HS-27A (cell line): Measurements from ENCODE around the gene NEMP2.

Source experiments
- DNase-seq: peaks from one replicate; pipeline ENCODE4 v3.0.0-alpha.2; 2012; ENCODE audit warnings: low read depth, missing footprints

The NEMP2 gene, protein sequence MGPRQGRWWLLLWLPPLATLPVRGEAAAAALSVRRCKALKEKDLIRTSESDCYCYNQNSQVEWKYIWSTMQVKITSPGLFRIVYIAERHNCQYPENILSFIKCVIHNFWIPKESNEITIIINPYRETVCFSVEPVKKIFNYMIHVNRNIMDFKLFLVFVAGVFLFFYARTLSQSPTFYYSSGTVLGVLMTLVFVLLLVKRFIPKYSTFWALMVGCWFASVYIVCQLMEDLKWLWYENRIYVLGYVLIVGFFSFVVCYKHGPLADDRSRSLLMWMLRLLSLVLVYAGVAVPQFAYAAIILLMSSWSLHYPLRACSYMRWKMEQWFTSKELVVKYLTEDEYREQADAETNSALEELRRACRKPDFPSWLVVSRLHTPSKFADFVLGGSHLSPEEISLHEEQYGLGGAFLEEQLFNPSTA

DNA sequence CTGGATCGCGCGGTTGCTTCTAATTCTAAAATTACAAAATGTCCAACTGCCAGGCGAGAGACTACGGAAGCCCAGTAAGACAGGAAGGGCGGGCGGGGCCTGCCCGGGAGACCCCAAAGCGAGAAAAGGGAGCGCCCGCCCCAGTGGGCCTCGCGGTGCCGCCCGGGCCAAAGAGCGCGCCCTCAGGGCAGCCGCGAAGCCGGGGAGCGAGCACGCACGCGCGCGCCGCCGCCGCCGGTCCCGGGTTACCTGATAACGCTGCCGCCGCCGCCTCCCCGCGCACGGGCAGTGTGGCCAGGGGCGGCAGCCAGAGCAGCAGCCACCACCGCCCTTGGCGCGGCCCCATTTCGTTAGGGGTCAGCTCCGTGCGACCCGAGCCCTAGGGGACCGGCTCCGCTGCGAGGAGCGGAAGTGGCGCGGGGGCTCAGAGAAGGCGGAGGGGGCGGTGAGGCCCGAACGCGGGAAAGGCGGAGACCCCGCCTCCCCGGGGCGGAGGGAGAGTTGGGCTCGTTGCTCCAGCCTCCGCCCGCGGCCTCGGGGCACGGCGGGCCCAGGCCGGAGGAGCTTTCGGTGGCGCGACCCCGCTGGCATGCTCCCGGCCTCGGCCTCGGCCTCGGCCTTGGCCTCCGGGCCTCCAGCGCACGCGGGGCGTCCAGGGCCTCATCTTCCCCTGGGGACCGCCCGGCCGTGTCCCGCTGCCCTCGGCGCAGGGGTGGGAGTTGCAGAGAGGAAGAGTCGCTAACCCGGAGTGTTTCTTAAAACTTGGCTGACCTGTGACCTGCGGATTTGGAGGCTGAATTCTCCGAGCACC lies at the start of gene NEMP2:
Gene NEMP2, minus strand, starts transcription at position 413 of the 811 bp plus-strand sequence. Its CDS starts 67 bp downstream, at position 346.
- no peak for DNase-seq

DNA sequence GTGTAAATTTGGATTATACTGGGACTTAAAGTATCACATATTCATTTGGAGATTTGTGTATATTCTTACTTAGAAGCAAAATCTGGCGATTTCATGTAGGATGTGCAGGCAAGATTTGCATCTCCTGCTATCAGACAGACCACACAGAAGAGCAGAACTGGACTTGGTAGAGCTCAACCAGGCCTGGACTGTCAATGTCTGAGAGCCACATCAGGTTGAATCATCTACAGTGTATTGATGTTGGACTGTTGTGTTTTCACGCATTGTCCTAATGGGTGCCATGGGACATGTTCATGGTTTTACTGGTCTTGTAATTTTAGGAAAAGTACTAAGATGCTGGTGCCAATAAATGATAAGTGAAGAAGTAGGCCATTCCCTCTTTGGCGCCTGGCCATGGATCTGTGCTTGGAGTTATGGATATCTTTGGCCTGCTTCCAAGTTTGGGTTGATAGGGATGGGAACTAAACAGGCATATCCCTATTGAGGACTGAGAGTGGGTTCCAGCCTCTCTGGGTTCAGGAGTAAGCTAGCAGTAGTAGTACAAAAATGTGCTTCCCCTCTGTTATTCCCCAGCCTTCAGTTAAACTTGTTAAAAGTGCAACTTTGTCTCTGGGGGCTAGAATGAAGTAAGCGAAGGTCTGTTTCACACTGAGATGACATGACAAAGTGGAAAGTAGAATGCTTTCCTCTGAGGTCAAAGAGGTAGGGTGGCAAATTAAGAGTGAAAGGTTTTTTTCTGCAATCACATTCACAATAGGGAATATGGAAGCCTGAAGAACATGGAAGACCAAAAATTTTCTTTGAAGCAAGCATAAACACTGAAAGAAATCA lies 49.2 kb upstream of the NEMP2 start:
- DNase-seq, result no peak

DNA sequence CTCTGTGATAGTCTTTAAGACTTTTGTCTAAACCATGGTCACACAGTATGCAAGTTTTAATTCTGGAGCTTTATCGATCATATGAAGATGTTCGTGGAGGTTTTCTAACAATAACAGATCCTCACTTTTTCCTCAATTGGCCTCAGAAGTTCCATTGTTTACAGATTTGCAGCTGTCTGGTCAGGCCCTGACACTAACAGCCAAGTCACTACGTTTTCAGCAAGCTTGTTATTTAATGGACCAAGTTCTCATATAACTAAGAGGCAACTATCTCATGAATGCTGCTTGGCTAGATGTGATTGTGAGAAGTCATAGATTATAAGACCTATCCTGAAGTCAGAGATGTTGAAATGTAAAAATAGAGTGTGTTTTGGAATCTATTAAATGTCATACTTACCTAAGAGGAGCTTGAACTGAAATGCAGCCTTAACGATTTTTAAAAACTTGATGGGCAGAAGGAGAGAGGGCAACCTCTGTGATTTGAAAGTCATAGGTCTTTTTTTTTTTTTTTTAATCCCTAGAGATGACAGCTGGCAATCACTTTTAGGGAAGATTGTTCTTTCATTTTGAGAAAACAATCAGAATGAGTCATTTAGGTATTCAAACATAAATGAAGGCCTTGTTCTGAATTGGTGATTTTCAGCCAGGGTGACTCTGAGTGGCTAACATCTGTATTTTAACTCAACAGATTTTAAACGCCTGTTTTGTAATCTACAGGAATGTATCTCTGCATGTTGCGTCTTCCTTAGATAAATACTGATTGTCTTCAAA lies 48.4 kb upstream of the NEMP2 start:
- DNase-seq, result no peak

DNA sequence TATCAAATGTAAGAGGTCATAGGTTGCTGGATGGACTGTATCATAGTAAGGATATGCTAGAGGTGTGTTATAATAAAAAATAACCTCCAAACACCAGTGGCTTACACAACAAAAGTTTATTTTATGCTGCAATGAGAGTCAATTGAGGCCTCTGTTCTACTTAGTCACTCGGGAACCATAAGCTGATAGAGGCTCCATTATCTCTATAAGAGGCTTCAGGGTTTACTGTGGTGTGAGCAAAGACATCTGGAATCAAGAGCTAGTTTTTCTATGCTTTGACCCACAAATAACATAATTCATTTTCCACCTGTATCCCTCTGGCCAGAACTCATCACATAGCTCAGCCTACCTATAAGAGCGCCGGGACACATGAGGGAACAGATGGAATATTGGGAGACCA lies 47.5 kb upstream of the NEMP2 start:
- no peak for DNase-seq

DNA sequence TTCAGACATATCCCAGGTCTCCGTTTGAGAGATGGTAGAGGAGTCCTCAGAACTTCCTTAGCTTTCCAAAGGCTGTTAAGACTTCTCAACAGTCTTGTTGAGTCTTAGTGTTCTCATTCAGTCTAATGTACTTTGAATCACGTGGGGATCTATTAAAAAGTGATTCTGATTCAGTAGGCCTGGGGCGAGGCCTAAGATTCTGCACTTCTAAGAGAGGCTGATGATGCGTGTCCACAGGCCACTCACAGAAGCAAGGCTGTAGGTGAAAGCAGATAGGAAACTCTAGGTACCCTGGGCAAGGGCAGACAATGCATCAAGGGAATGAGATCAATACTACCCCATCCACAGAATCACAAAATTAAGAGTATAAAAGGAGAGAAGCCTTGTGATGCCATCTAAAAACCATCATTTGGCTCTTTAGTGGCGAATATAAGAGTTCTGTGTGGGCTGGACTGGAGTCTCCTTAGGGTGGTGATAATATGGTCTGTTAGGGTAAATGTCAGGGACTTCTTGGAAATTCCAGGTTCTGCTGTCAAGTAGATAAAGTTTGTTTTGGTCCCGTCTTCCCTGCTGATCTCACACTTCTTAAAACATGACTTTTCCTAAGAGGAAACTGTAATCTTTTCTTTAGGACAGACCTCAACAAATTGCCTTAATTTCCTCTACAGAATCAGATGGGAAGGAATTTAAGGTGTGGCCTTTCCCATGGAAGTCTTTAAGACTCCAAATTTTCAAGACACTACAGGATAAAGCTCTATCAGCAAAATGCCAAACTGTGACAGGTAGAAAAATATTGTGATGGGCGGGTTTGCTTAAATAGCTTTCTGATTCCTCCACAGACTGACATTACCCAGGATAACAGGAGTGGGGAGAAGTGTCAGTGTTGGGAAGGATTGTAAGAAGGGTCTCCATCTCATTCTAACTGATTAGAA lies 45.7 kb upstream of the NEMP2 start:
- no peak for DNase-seq

DNA sequence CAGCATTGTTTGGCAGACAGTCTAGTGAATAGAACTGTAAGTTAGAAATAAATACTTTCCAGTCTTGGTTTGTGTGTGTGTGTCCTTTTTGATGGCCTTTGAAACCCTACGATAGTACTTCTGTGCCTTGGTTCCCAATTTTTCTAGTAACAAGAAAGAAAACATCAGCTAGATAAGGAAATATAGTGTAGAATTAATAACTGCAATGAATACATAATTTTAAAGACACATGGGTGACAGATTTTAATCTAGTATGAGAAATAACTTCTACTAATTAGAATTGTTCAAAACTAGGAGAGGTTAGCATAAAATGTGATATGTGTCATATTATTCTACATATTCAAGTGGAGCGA lies 44.5 kb upstream of the NEMP2 start:
- DNase-seq, result no peak

DNA sequence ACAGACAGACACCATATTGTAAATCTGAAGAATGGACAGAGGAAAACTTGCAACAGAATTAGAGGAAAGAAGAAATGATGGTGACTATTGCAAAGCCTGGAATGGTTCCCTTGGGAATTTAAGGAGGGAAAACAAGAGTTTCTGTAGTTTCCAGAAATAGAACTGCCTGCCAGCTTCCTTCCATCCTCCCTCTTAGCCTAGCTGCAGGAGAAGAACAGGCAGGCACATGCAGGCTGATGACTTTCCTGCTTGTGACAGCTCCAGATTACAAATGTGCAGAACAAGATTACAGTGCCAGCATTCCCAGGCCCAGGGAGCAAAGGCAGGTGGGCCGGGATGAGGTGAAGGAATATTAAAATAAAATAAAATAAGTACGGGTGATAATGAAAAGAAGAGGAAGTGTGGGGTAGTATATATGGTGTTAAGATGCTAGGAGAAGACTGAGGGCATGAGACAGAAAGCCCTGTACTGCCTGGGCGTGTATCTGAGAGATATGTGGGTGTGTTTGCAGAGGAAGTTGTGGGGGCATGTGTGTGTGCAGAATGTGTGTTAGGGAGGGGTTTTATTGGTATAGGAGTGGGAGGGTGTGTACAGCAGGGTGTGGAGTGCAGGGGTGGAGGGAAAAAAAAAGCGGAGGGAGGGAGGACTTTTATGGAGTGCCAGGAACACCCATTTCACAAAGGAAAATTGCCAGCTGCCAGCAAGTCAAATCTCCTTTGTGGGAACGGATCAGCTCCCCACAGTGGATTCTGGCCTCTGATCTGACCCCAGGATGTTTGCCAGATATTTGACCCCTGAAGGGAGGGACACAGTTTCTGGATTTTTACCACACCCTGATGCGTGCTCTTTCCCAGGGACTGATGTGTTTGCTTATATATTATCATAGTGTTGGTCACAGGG lies 43.9 kb upstream of the NEMP2 start:
- DNase-seq, result peak; percentile 35

DNA sequence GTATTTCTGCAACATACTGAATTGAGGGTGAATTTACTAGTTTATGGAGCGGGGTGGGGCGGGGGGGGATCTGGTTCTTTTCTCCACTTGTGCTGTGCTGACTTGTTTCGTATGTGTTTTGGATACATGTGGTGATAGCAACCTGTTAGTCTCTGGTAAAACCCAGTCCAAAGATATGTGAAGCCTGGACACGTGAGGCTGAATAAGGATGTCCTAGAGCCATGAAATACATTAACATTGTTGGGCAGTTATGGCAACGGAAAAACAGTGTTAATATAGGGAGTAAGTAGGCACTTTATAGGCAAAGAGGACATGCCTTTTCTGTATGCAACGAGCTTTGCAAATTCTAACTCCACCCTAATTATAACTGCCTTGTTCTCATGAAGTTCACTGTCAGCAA lies 42.1 kb upstream of the NEMP2 start:
- DNase-seq, result no peak

DNA sequence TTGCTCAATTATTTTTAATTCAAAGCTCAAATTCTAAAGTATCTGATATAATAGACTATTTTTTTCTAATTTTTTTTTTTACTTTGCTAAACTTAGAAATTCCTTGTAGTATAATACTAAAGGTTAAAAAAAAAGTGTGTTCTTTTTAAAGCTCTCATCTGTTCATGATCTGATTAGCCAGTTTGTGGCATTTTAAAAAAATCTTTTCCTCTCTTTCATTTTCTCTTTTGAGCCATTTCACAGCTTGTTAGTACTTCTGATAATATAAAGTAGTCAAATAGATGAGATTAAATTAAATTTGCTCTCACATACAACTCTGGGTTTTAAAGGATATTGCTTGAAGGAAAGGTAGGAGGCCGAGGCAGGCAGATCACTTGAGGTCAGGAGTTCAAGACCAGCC lies 40.7 kb upstream of the NEMP2 start:
- no peak for DNase-seq

DNA sequence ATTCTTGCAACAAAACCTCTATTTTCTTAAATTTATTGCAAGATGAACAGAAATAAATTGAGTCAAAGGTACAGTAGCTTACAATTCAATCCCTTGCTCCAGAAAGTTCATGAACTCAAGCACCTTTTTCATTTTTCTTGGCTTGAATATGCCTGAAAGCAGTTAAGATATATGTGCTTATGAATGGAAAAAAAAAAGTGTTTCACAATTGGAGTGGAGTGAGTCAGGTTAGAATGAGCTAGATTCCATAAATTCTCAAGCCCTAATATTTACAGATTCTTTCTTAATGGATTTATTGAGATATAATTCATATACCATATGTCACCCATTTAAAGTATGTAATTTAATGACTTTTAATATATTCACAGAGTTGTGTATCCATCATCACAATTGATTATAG lies 39.6 kb upstream of the NEMP2 start:
- no peak for DNase-seq

DNA sequence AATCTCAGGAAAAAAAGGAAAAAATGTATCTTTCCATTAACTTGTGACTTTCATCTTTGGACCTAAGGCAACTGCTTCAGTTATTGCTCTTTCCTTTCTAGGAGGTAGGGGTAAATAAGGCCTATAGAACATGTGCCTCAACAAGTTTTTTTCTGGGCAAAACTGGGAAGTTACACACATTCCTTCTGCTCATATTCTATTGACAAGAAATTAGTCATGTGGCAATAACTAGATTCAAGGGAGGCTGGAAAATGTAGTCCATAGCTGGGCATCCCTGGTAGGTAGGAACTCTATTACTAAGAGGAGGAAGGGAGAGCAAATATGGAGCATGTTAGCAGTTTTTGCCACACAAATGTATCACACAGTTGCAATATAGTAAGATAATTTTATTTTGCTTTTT lies 37.7 kb upstream of the NEMP2 start:
- no peak for DNase-seq

DNA sequence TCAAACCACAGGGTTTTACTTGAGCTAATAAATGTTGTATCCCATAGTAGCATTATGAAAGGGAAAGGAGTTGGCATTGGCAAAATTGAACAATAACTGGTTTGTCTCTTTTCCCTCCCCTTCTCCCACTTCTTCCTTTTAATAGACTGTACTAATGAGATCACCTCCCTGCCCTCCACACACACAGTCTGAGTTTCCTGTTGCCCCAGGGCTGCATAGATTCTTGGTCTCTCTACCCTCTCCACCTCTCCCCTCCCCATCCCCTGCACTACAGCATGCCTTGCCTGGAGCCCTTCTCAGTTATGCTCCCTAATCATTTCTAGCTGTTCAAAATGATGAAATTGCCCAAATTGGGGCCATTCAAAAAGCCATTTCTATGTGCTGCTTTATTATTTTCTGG lies 37.2 kb upstream of the NEMP2 start:
- no peak for DNase-seq

DNA sequence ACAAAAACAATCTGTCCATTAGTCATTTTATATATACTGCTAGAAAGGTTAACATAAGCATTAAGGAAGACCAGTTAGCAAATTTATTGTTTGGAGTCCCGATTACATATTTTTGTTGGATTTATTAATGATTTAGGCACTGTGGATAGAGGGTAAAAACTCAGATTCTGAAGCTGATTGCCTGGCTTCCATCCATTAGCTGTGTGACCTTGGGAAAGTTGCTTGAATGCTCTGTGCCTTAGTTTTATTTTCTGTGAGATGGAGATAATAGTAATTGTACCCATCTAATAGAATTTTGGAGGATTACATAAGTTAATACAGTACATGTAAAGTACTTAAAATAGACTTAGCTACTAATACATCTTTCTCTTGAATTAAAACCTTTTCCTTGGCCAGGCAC lies 36.3 kb upstream of the NEMP2 start:
- no peak for DNase-seq

DNA sequence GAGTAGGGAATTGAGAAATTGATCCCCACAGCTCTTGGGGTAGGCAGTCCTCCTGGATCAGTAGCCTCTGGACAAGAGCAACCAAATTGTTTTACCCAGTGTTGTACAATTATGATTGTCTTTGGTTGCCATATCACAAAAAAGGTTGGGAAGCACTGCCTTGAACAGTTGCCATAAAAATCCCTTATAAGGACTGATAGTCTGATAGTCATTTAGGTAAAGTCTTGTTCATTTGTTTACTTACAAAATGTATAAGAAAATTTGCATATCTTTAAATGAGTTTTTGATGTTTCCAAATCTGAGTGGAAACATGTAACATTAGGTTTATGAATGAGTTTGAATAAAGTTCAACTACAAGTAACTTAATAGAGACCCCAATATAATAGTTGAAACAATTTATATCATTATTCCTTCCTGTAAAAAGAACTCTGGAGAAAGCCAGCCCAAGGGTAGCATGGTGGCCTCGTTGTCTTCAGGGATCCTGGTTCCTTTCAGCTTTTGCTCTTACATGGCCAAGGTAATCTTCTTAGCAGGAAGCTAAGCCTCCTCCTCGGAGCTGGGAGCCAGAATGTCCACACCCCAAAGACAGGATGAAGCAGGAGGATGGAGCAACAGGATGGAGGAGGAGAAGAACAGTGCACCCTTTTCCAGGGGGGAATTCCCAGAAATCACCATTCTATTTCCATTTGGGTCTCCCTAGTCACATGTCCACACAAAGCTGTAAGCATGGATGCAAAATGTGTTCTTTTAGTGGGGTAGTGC lies 35.7 kb upstream of the NEMP2 start:
- no peak for DNase-seq

DNA sequence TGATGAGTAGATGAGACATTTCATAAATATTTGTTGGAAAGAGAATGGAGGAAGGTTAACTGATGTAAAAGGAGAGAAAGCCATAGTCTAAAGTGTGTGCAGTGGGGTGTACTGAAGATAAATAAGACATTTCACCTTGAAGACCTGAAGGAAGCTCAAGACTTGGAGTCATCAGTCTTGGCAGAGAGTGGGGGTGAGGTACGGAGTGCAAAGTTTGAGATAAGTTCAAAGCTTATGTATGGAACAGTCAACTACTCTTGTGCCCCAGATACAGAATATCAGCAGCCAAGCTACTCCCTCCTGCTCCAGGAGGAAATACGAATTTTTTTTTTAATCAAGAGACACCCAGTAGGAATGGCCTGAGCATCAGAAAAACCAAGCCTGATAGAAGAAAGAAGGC lies 30.3 kb upstream of the NEMP2 start:
- DNase-seq, result no peak

DNA sequence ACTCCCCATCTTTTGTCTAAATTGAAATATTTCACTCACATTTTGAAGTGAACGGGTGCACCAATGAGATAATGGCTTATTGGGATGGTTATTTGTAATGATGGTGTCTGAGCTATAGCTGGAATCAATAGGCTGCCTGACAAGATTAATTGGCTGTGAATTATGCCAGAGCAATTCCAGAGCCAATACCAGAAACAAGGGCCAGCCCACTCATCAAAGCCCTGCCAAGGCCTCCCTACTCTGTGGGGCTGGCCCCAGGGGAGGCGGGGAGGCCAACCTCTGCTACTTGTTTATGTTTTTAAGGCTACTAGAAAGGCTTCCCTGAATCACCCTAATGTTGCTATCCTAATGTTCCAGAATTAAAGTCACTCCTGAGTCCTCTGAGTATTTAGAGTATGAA lies 29.1 kb upstream of the NEMP2 start:
- no peak for DNase-seq

DNA sequence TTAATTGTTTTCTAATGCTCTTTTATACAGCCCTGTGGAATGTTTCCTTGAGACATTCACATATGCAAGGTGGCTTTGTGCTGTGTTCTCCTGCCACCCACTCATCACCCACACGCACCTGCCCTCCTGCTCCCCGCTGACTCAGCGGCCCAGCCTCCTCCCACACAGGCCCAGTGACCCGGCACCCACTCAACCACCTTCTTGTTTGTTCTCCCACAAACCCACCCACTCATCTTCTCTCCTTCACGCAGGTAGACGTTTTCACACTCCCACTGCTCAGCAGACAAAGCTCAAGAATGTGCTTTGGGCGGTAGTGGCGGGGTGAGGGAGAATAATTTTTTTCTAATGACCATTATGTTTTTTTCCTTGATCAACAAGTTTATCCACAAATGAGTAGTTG lies 28.6 kb upstream of the NEMP2 start:
- no peak for DNase-seq

DNA sequence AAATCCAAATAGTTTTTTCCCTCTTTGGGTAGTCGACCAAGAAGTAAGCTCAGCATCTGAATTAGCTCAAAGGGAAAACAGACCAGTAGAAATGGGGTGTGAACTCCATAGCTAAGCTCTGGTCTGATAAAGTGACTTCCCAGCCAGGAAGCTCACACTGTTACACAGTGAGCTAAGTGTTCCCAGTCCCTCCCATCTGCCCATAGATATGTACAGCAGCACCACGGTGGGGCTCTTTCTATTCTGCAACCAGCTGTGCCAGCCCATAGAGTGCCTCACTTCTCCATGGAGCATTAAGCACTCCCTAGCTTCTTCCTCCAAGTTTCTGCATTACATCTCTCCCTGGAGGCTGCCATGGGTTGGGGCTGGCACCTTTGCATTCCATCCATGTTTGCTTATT lies 27.6 kb upstream of the NEMP2 start:
- DNase-seq, result no peak

DNA sequence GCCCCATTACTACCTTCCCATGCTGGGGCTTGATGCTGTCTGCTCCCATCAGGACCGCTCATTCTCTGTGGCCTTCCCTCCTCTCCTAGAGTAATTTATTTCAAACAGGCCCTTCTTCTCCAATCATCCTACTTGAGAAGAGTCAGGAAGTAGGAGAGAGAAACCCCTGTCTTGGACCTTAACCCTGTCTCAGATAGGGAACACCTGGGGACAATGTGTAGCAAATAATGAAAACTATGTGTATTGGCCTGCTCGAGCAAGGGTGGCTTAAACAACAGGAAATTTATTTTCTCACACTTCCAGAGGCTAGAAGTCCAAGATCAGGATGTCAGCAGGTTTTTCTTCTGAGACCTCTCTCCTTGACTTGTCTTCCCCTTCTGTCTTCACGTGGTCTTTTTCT lies 26.6 kb upstream of the NEMP2 start:
- no peak for DNase-seq
